H1 (cell line): ENCODE data around the gene GRM4. TPM values are rescaled to one million over a fixed set of nuclear protein-coding genes. Genes with fewer than 3 reads are reported as not detected.

Source experiments
- CTCF ChIA-PET: fragments of 300-600 bp; sonication (Branson Sonifier 250); formaldehyde crosslinking; loops from one replicate; lab custom pipeline; 2021; ENCODE audit not compliant: partially characterized antibody; lab: Charles Lee
- POLR2A ChIA-PET: fragments of 300-600 bp; sonication (Branson Sonifier 250); formaldehyde crosslinking; loops from one replicate; lab custom pipeline; 2021; ENCODE audit warnings: inconsistent platforms; ENCODE audit not compliant: partially characterized antibody; lab: Charles Lee
- DNase-seq, 2 experiments: peaks; one replicate each; pipeline versions ENCODE4 v3.0.0 to v3.0.0-alpha.2; 2010 to 2022; ENCODE audit warnings: low spot score in 2 of 2, low read depth in 1 of 2, mixed read lengths in 1 of 2
- FAIRE-seq: peaks from 2 replicates; lab custom pipeline; 2011; peaks lifted over from hg19 to GRCh38; lab: Jason Lieb, UNC
- H2AFZ ChIP-seq: 2 replicates; pipeline ENCODE4 v1.8.1; 2012; ENCODE audit warnings: low read length, inconsistent platforms
- H2AK5ac ChIP-seq: 2 replicates; pipeline ENCODE4 v1.6.1; 2013; ENCODE audit warnings: low read depth, low read length
- H2BK120ac ChIP-seq: replicated peaks from 2 replicates; pipeline ENCODE3; 2013; ENCODE audit warnings: low read depth, low read length, inconsistent platforms
- H2BK12ac ChIP-seq: 2 replicates; pipeline ENCODE4 v1.6.1; 2013; ENCODE audit warnings: low read depth, low read length
- H2BK15ac ChIP-seq: 2 replicates; pipeline ENCODE4 v1.6.1; 2013; ENCODE audit warnings: low read length
- H2BK20ac ChIP-seq: 2 replicates; pipeline ENCODE4 v1.6.1; 2013; ENCODE audit warnings: low read length
- H2BK5ac ChIP-seq: 2 replicates; pipeline ENCODE4 v1.6.1; 2013; ENCODE audit warnings: low read depth, low read length
- H3K14ac ChIP-seq: 2 replicates; pipeline ENCODE4 v1.6.1; 2013; ENCODE audit warnings: inconsistent platforms; ENCODE audit not compliant: insufficient read length
- H3K18ac ChIP-seq: 2 replicates; pipeline ENCODE4 v1.6.1; 2013; ENCODE audit warnings: low read length; ENCODE audit errors: extremely low read depth
- H3K23ac ChIP-seq: 2 replicates; pipeline ENCODE4 v1.6.1; 2013; ENCODE audit warnings: inconsistent platforms; ENCODE audit not compliant: insufficient read length
- H3K23me2 ChIP-seq: 2 replicates; pipeline ENCODE4 v1.6.1; 2013; ENCODE audit warnings: low read depth, low read length
- H3K27ac ChIP-seq: 2 replicates; pipeline ENCODE4 v1.6.1; 2011; ENCODE audit warnings: low read depth, low read length, inconsistent platforms
- H3K27me3 ChIP-seq, 4 experiments: replicated peaks in 1 of 4; 1 replicate in 1 of 4; 2 replicates in 3 of 4; pipeline versions ENCODE4 v1.6.1 to v1.8.1; 2011 to 2013; ENCODE audit warnings: low read length in 3 of 4, mild to moderate bottlenecking in 3 of 4, inconsistent platforms in 2 of 4, mixed read lengths in 2 of 4, moderate library complexity in 1 of 4; ENCODE audit not compliant: control insufficient read depth in 3 of 4, insufficient read depth in 3 of 4; ENCODE audit errors: extremely low read depth in 1 of 4
- H3K36me3 ChIP-seq, 4 experiments: 2 replicates each; pipeline versions ENCODE4 v1.6.1 to v1.8.1; 2011 to 2013; ENCODE audit warnings: mild to moderate bottlenecking in 4 of 4, low read length in 3 of 4, moderate library complexity in 2 of 4, control low read depth in 1 of 4, inconsistent platforms in 1 of 4; ENCODE audit not compliant: insufficient read depth in 4 of 4, control insufficient read depth in 2 of 4
- H3K4ac ChIP-seq: replicated peaks from 2 replicates; pipeline ENCODE3; 2013; ENCODE audit warnings: low read length, low read depth, mixed read lengths, inconsistent platforms; ENCODE audit not compliant: insufficient read length
- H3K4me1 ChIP-seq, 4 experiments: replicated peaks in 1 of 4; 1 replicate in 1 of 4; 2 replicates in 3 of 4; pipeline versions ENCODE4 v1.6.1 to v1.8.1; 2011 to 2013; ENCODE audit warnings: low read length in 3 of 4, inconsistent platforms in 2 of 4, mixed read lengths in 1 of 4; ENCODE audit not compliant: insufficient read depth in 4 of 4, control insufficient read depth in 3 of 4
- H3K4me2 ChIP-seq, 2 experiments: 2 replicates each; pipeline versions ENCODE4 v1.6.1 to v1.8.1; 2011 to 2013; ENCODE audit warnings: low read depth in 2 of 2, low read length in 2 of 2, control low read depth in 1 of 2, inconsistent platforms in 1 of 2, mild to moderate bottlenecking in 1 of 2; ENCODE audit not compliant: insufficient read depth in 1 of 2
- H3K4me3 ChIP-seq, 4 experiments: fragments of 200-600, 300-600 bp in 1 of 4; sonication (generic), shearing (Covaris generic), sonication (Bioruptor Twin) in 1 of 4; 2 replicates each; pipeline versions ENCODE4 v1.5.1 to v1.8.1; 2011 to 2016; ENCODE audit warnings: low read length in 4 of 4, low read depth in 3 of 4, control low read depth in 2 of 4, inconsistent platforms in 2 of 4, mild to moderate bottlenecking in 2 of 4, mixed read lengths in 1 of 4, moderate library complexity in 1 of 4; ENCODE audit not compliant: insufficient read depth in 2 of 4; ENCODE audit errors: extremely low read depth in 1 of 4
- H3K56ac ChIP-seq: replicated peaks from 2 replicates; pipeline ENCODE3; 2013; ENCODE audit warnings: low read depth, mild to moderate bottlenecking, mixed read lengths, low read length, inconsistent platforms; ENCODE audit not compliant: insufficient read length
- H3K79me1 ChIP-seq: 2 replicates; pipeline ENCODE4 v1.6.1; 2013; ENCODE audit warnings: low read depth, low read length, control low read depth
- H3K79me2 ChIP-seq, 2 experiments: 2 replicates each; pipeline versions ENCODE4 v1.6.1 to v1.8.1; 2012 to 2013; ENCODE audit warnings: low read length in 2 of 2, mild to moderate bottlenecking in 2 of 2, inconsistent platforms in 1 of 2; ENCODE audit not compliant: insufficient read depth in 2 of 2, control insufficient read depth in 1 of 2
- H3K9ac ChIP-seq, 4 experiments: replicated peaks in 1 of 4; 1 replicate in 1 of 4; 2 replicates in 3 of 4; pipeline versions ENCODE4 v1.6.1 to v1.8.1; 2011 to 2013; ENCODE audit warnings: low read depth in 3 of 4, low read length in 3 of 4, control low read depth in 2 of 4, mild to moderate bottlenecking in 2 of 4, moderate library complexity in 2 of 4, inconsistent platforms in 1 of 4; ENCODE audit errors: extremely low read depth in 1 of 4
- H3K9me3 ChIP-seq, 2 experiments: 2 replicates each; pipeline versions ENCODE4 v1.6.1 to v1.8.1; 2012 to 2013; ENCODE audit warnings: mild to moderate bottlenecking in 2 of 2, moderate library complexity in 2 of 2, control low read depth in 1 of 2, inconsistent platforms in 1 of 2, low read depth in 1 of 2, low read length in 1 of 2, mixed read lengths in 1 of 2; ENCODE audit not compliant: insufficient read depth in 2 of 2
- H4K20me1 ChIP-seq, 2 experiments: replicated peaks in 1 of 2; 2 replicates each; pipeline versions ENCODE3 to v1.8.1; 2011 to 2013; ENCODE audit warnings: inconsistent platforms in 2 of 2, low read length in 2 of 2, mild to moderate bottlenecking in 1 of 2; ENCODE audit not compliant: insufficient read depth in 2 of 2, control insufficient read depth in 1 of 2
- H4K5ac ChIP-seq: 2 replicates; pipeline ENCODE4 v1.6.1; 2013; ENCODE audit warnings: low read length, low read depth, mixed read lengths, inconsistent platforms; ENCODE audit not compliant: insufficient read length
- H4K8ac ChIP-seq: 2 replicates; pipeline ENCODE4 v1.8.0; 2013; ENCODE audit warnings: mild to moderate bottlenecking, moderate library complexity, low read length, inconsistent platforms; ENCODE audit not compliant: insufficient read depth; ENCODE audit errors: extremely low read depth
- H4K91ac ChIP-seq: replicated peaks from 2 replicates; pipeline ENCODE3; 2013; ENCODE audit warnings: low read length, mixed read lengths, inconsistent platforms; ENCODE audit not compliant: insufficient read length
- CREB1 ChIP-seq: IDR thresholded peaks from 2 replicates; pipeline ENCODE4 v1.6.1; 2012; ENCODE audit warnings: inconsistent platforms
- CTBP2 ChIP-seq: IDR thresholded peaks from 2 replicates; pipeline ENCODE4 v1.7.0; 2011; ENCODE audit warnings: borderline replicate concordance, mild to moderate bottlenecking, moderate library complexity, mixed read lengths, low read length; ENCODE audit not compliant: insufficient read depth, insufficient read length
- EZH2 ChIP-seq: fragments of 200-600 bp; sonication (generic); IDR thresholded peaks from 2 replicates; pipeline ENCODE4 v1.7.1; 2012; ENCODE audit warnings: low read depth, mild to moderate bottlenecking, moderate library complexity, low read length, inconsistent platforms; ENCODE audit not compliant: severe bottlenecking
- HDAC2 ChIP-seq, 2 experiments: fragments of 300-600 bp in 1 of 2; sonication (generic) in 1 of 2; IDR thresholded peaks; 2 replicates each; pipeline ENCODE4 v1.6.1; 2011 to 2012; ENCODE audit warnings: low read depth in 2 of 2, low read length in 2 of 2, mild to moderate bottlenecking in 2 of 2, moderate library complexity in 2 of 2, borderline replicate concordance in 1 of 2, inconsistent platforms in 1 of 2
- JUND ChIP-seq: IDR thresholded peaks from 2 replicates; pipeline ENCODE4 v1.6.1; 2011; ENCODE audit warnings: mild to moderate bottlenecking, improper control_type of control experiment, low read length
- PHF8 ChIP-seq: fragments of 200-600 bp; sonication (generic); conservative IDR thresholded peaks from 2 replicates; pipeline ENCODE4 v1.7.1; 2012; ENCODE audit warnings: low read depth, mild to moderate bottlenecking, inconsistent platforms, low read length, moderate library complexity
- POLR2A ChIP-seq, 2 experiments: IDR thresholded peaks; 1 replicate in 1 of 2; 2 replicates in 1 of 2; pipeline ENCODE4 v1.6.1; 2011; ENCODE audit warnings: low read depth in 2 of 2, low read length in 2 of 2, mild to moderate bottlenecking in 2 of 2; ENCODE audit errors: control extremely low read depth in 1 of 2
- RBBP5 ChIP-seq: IDR thresholded peaks from 2 replicates; pipeline ENCODE4 v1.7.1; 2012; ENCODE audit warnings: low read depth, mild to moderate bottlenecking, inconsistent platforms, low read length, moderate library complexity, borderline replicate concordance
- SP1 ChIP-seq: IDR thresholded peaks from 2 replicates; pipeline ENCODE4 v1.6.1; 2011; ENCODE audit warnings: low read depth, low read length
- TEAD4 ChIP-seq: IDR thresholded peaks from 2 replicates; pipeline ENCODE4 v1.6.1; 2012; ENCODE audit warnings: low read depth, low read length, inconsistent platforms, mixed read lengths
- YY1 ChIP-seq: IDR thresholded peaks from 2 replicates; pipeline ENCODE4 v1.6.1; 2011; ENCODE audit warnings: low read depth, mild to moderate bottlenecking, low read length
- WGBS, 2 experiments: shearing (Covaris generic) in 1 of 2; methylation state at CpG; one replicate each; pipeline versions ENCODE4 v1.1.6 to v1.1.7; 2013 to 2015; ENCODE audit warnings: low lambda C conversion rate in 2 of 2, mixed read lengths in 2 of 2, inconsistent platforms in 1 of 2, low coverage in 1 of 2, missing lambda C conversion rate in 1 of 2; ENCODE audit not compliant: insufficient replicate concordance in 2 of 2, insufficient coverage in 1 of 2, insufficient read length in 1 of 2; ENCODE audit errors: extremely low coverage in 1 of 2, missing lambda C conversion rate in 1 of 2; 5-methylcytosine and 5-hydroxymethylcytosine counted together
- polyA plus RNA-seq, 7 experiments: library from polyadenylated mRNA; depleted of rRNA in 3 of 7; stranded (reverse) in 5 of 7; unstranded in 2 of 7; fragments of >200 nt in 5 of 7; fragments of 200-250 nt in 2 of 7; gene quantifications; 1 replicate in 5 of 7; 2 replicates in 1 of 7; 4 replicates in 1 of 7; pipeline versions ENCODE4 v1.2.1 to v1.2.3, GENCODE V29; 2011 to 2013; ENCODE audit warnings: missing spikeins in 2 of 7, mixed read lengths in 2 of 7
- total RNA-seq: library from RNA; stranded (reverse); fragmentation: NEBNext Ultra II Directional; extraction: Animal tissue kit (Norgen Biotek cat#: 25700); gene quantifications from 2 replicates; pipeline ENCODE4 v1.2.1, GENCODE V29; 2021
- TF ChIP-seq, protein P1 (sequence below), 3 experiments: IDR thresholded peaks; 1 replicate in 2 of 3; 2 replicates in 1 of 3; pipeline versions ENCODE4 v1.5.1 to v1.6.1; 2011; ENCODE audit warnings: low read length in 3 of 3, mild to moderate bottlenecking in 3 of 3, inconsistent platforms in 2 of 3, low read depth in 1 of 3, moderate library complexity in 1 of 3; ENCODE audit not compliant: insufficient read depth in 1 of 3; ENCODE audit errors: control extremely low read depth in 1 of 3

Gene GRM4
- total and polyA plus RNA-seq, 2 of the 8 experiments (the other 6 are each of a cell fraction or from before 2014, with no cell fraction given), result 19.6 to 21.5 TPM

DNA sequence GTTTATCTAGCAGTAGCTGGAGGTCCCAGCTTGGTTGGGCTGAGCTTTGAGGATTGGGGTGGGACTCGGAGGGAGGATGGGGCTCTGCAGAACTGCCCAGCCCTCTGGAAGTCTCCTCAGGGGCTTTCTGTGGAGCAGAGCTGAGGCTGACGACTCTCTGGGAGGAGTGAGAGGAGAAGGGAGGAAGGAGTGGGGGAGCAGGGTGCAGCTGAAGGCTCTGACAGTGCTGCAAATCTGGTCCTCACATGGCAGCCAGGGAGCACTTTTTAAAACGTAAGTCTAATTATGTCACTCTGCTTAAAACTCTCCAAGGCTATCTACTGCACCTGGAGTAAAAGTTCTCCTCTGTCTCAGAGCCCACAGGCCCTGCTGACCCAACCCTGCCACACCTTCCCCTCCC, 32.4 kb downstream of the GRM4 start:
- CTCF ChIA-PET, result interaction anchor here (0.6 to 4.3 kb wide), 10 partner anchors 12 to 354 kb away, joined by 3 to 25 read pairs (median 3); partner anchors contain the start of gene GRM4
- 73% methylated on average over 3 of the region's 3 CpGs; no CpG with 5 or more reads in 1 of the 2 experiments for WGBS, 2 experiments
- TF ChIP-seq HDAC2 (IDR thresholded peaks at IDR 0.05; ENCODE audit: borderline replicate concordance in 1 of 2, low read depth in 2 of 2, low read length in 2 of 2), result no peak
- TF ChIP-seq RBBP5, result no peak
- no peak for TF ChIP-seq CTBP2
- TF ChIP-seq JUND, result no peak
- TF ChIP-seq YY1, result no peak
- no peak for TF ChIP-seq POLR2A (IDR thresholded peaks at IDR 0.05; ENCODE audit: control extremely low read depth in 1 of 2, low read depth in 2 of 2, low read length in 2 of 2)
- no peak for TF ChIP-seq TEAD4
- no peak for TF ChIP-seq CREB1
- TF ChIP-seq PHF8, result no peak
- TF ChIP-seq EZH2, result no peak
- TF ChIP-seq, protein P1, sequence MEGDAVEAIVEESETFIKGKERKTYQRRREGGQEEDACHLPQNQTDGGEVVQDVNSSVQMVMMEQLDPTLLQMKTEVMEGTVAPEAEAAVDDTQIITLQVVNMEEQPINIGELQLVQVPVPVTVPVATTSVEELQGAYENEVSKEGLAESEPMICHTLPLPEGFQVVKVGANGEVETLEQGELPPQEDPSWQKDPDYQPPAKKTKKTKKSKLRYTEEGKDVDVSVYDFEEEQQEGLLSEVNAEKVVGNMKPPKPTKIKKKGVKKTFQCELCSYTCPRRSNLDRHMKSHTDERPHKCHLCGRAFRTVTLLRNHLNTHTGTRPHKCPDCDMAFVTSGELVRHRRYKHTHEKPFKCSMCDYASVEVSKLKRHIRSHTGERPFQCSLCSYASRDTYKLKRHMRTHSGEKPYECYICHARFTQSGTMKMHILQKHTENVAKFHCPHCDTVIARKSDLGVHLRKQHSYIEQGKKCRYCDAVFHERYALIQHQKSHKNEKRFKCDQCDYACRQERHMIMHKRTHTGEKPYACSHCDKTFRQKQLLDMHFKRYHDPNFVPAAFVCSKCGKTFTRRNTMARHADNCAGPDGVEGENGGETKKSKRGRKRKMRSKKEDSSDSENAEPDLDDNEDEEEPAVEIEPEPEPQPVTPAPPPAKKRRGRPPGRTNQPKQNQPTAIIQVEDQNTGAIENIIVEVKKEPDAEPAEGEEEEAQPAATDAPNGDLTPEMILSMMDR (IDR thresholded peaks at IDR 0.05; ENCODE audit: control extremely low read depth in 1 of 3, insufficient read depth in 1 of 3, low read depth in 1 of 3, low read length in 3 of 3), result no peak
- TF ChIP-seq SP1, result no peak

More for the DNA sequence above, 32.4 kb downstream of the GRM4 start:
- Histone ChIP-seq H3K79me2 (no peaks in the 10 kb centered on the region), H2BK15ac (no peak overlapping the region), H3K4ac (no peak overlapping the region), H3K56ac (no peak overlapping the region), H2BK120ac (no peak overlapping the region), H3K27ac (no peak overlapping the region), H3K4me1 (peaks cover 0 to 2% (median 0%) of the 10 kb centered on the region in 4 experiments; a peak in 1 of 7 replicates), H4K8ac (no peak overlapping the region), H2AK5ac (no peak overlapping the region), H2BK12ac (no peak overlapping the region), H3K9ac (no peak overlapping the region), H3K23ac (no peak overlapping the region), H3K36me3 (no peaks in the 10 kb centered on the region), H4K5ac (no peak overlapping the region), H3K79me1 (peaks cover 7% of the 10 kb centered on the region), H3K27me3 (no peaks in the 10 kb centered on the region), H2BK20ac (no peak overlapping the region), H3K23me2 (no peaks in the 10 kb centered on the region), H3K9me3 (no peaks in the 10 kb centered on the region), H2BK5ac (no peak overlapping the region), H2AFZ (no peak overlapping the region), H3K4me3 (no peak overlapping the region), H4K20me1 (peaks cover 4 to 14% of the 10 kb centered on the region in 2 experiments), H3K4me2 (no peak overlapping the region), H3K18ac (no peak overlapping the region), H3K14ac (no peak overlapping the region), H4K91ac (no peak overlapping the region)
- POLR2A ChIA-PET, result interaction anchor here (1.9 kb wide), 1 partner anchor 18 kb away, joined by 6 read pairs; no protein-coding TSS in a partner anchor
- FAIRE-seq (no peak), DNase-seq (no peak)
